Smooth muscle cell (in vitro differentiated cells): ENCODE measurements around the gene E2F6. TPM values are rescaled to one million over a fixed set of nuclear protein-coding genes. Genes with fewer than 3 reads are reported as not detected.
"Not testable (repeated sequence)": the region's sequence is repeated elsewhere in the genome, so short reads cannot be mapped to it uniquely, and the experiment has no call there.

Experiments used
- DNase-seq: peaks from one replicate; lab custom pipeline; 2025; ENCODE audit not compliant: unreplicated experiment; lab: John Stamatoyannopoulos, UW
- H2AFZ ChIP-seq: fragments of 200-600 bp; sonication (generic); 2 replicates; pipeline ENCODE4 v1.6.0; 2016; ENCODE audit warnings: antibody characterized with exemption, low read depth, mild to moderate bottlenecking
- H3F3A ChIP-seq: fragments of 200-600 bp; sonication (generic); 2 replicates; pipeline ENCODE4 v1.6.0; 2017; ENCODE audit warnings: antibody characterized with exemption, low read depth
- H3K27ac ChIP-seq: fragments of 200-600 bp; sonication (generic); 2 replicates; pipeline ENCODE4 v1.5.1; 2016; ENCODE audit warnings: low read depth, mild to moderate bottlenecking
- H3K27me3 ChIP-seq: fragments of 200-600 bp; sonication (generic); 2 replicates; pipeline ENCODE4 v1.6.1; 2016; ENCODE audit warnings: low read depth, mild to moderate bottlenecking
- H3K36me3 ChIP-seq: fragments of 200-600 bp; sonication (generic); 2 replicates; pipeline ENCODE4 v1.5.1; 2016; ENCODE audit warnings: low read depth
- H3K4me1 ChIP-seq: fragments of 200-600 bp; sonication (generic); 2 replicates; pipeline ENCODE4 v1.5.1; 2016; ENCODE audit warnings: low read depth
- H3K4me2 ChIP-seq: fragments of 200-600 bp; sonication (generic); 2 replicates; pipeline ENCODE4 v1.6.0; 2016; ENCODE audit warnings: mild to moderate bottlenecking
- H3K4me3 ChIP-seq: fragments of 200-600 bp; sonication (generic); 2 replicates; pipeline ENCODE4 v1.5.1; 2016; ENCODE audit warnings: mild to moderate bottlenecking
- H3K79me2 ChIP-seq: fragments of 200-600 bp; sonication (generic); 2 replicates; pipeline ENCODE4 v1.6.0; 2016; ENCODE audit warnings: low read depth, mild to moderate bottlenecking
- H3K9ac ChIP-seq: fragments of 200-600 bp; sonication (generic); 2 replicates; pipeline ENCODE4 v1.6.0; 2016; ENCODE audit warnings: low read depth
- H3K9me3 ChIP-seq: fragments of 200-600 bp; sonication (generic); replicated peaks from 2 replicates; pipeline ENCODE4 v1.5.1; 2016; ENCODE audit warnings: low read depth
- H4K20me1 ChIP-seq: fragments of 200-600 bp; sonication (generic); 2 replicates; pipeline ENCODE4 v1.6.0; 2016; ENCODE audit warnings: low read depth
- WGBS: methylation state at CpG from one replicate; pipeline ENCODE4 v1.1.7; 2016; ENCODE audit warnings: low lambda C conversion rate; 5-methylcytosine and 5-hydroxymethylcytosine counted together
- polyA plus RNA-seq: library from polyadenylated mRNA; unstranded; fragments of >200 nt; fragmentation: Nextera tagmentation; extraction: Ambion mirVana; gene quantifications from 2 replicates; pipeline ENCODE4 v1.2.1, GENCODE V29; 2016
- total RNA-seq: library from RNA; depleted of rRNA; stranded (reverse); fragments of >200 nt; gene quantifications from 2 replicates; pipeline ENCODE4 v1.2.3, GENCODE V29; 2014
- TF ChIP-seq, protein P1 (sequence below): fragments of 200-600 bp; sonication (generic); IDR thresholded peaks from 2 replicates; pipeline ENCODE4 v1.5.1; 2017; ENCODE audit warnings: borderline replicate concordance, mild to moderate bottlenecking, antibody characterized with exemption; ENCODE audit not compliant: insufficient read depth, poor library complexity, severe bottlenecking

Gene E2F6
- total and polyA plus RNA-seq, 2 experiments from 2014 or later = 17.5 to 18.0 TPM

DNA sequence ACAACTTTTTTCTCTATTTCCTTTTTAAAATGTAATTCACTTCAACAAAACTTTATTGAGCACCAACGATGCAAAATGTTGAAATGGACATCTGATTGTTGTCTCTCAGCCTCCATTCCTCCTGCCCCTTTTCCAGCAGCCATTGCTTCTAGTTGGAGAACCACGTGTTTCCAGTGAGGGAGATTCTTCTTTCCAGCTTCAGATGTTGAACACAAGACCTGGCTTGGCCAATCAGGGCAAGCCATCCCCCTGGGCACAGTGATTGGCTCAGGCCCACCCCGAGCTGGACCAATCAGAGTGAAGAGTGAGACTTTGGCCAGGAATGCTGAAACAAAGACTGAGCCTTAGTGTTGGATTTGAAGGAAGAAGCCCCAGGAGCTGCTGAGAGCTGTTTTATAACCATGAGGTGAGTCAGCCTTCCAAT lies 59.0 kb downstream of the E2F6 start:
- Histone ChIP-seq H2AFZ (peak overlapping the region; percentile 21), H3K36me3 (no peaks in the 10 kb centered on the region), H4K20me1 (no peaks in the 10 kb centered on the region), H3K27ac (peak overlapping the region; percentile 77), H3K9ac (no peak overlapping the region), H3K27me3 (no peaks in the 10 kb centered on the region), H3K4me1 (peaks cover 10% of the 10 kb centered on the region), H3K9me3 (no peaks in the 10 kb centered on the region), H3F3A (peaks cover 3% of the 10 kb centered on the region), H3K4me3 (no peak overlapping the region), H3K79me2 (peaks cover 3% of the 10 kb centered on the region), H3K4me2 (peak overlapping the region; percentile 62)
- TF ChIP-seq, protein P1, sequence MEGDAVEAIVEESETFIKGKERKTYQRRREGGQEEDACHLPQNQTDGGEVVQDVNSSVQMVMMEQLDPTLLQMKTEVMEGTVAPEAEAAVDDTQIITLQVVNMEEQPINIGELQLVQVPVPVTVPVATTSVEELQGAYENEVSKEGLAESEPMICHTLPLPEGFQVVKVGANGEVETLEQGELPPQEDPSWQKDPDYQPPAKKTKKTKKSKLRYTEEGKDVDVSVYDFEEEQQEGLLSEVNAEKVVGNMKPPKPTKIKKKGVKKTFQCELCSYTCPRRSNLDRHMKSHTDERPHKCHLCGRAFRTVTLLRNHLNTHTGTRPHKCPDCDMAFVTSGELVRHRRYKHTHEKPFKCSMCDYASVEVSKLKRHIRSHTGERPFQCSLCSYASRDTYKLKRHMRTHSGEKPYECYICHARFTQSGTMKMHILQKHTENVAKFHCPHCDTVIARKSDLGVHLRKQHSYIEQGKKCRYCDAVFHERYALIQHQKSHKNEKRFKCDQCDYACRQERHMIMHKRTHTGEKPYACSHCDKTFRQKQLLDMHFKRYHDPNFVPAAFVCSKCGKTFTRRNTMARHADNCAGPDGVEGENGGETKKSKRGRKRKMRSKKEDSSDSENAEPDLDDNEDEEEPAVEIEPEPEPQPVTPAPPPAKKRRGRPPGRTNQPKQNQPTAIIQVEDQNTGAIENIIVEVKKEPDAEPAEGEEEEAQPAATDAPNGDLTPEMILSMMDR = no peak
- DNase-seq = no peak
- 69% methylated on average over 3 of the region's 3 CpGs for WGBS

DNA sequence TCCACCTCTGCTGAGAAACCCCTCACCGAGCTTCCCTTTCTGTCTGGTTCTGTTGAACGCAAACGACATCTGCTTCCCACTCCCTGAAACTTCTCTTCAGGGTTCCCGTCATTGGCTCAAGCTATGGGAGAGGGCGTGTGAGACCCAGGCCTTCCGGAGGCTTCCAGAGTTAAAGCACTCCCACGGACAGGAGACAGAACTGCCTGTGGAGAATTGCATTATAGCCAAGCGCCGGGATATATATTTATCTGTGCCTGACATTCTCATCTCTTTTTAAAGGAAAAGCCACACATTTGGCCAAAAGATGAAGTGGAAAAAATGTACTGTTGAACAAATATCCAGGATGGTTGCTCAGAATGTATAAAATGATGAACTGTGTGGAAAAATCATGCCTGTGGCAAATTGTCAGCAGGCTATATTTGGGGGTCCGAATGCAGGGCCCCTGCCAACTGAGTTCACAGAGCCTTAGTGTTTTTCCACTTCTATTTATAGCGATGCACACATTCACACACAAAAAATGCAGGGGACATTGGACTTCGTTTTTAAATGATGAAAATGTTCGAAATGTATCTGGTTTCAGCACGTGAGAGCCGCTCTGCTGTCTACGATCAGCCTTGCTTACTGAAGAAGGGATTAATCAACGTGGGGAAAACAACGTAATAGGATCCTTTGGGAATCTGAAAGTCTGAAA lies 59.5 kb downstream of the E2F6 start:
- Histone ChIP-seq H3K4me3 (no peak overlapping the region), H3K4me2 (peak overlapping the region; percentile 62), H4K20me1 (no peaks in the 10 kb centered on the region), H3K9me3 (no peaks in the 10 kb centered on the region), H3K79me2 (peaks cover 3% of the 10 kb centered on the region), H3K36me3 (no peaks in the 10 kb centered on the region), H3K4me1 (peaks cover 10% of the 10 kb centered on the region), H3K27ac (peak overlapping the region; percentile 77), H2AFZ (peak overlapping the region; percentile 85), H3K9ac (peak overlapping the region; percentile 5), H3K27me3 (no peaks in the 10 kb centered on the region), H3F3A (peaks cover 3% of the 10 kb centered on the region)
- DNase-seq = no peak
- WGBS = 27% methylated on average over 18 of the region's 18 CpGs
- TF ChIP-seq, protein P1 = no peak

DNA sequence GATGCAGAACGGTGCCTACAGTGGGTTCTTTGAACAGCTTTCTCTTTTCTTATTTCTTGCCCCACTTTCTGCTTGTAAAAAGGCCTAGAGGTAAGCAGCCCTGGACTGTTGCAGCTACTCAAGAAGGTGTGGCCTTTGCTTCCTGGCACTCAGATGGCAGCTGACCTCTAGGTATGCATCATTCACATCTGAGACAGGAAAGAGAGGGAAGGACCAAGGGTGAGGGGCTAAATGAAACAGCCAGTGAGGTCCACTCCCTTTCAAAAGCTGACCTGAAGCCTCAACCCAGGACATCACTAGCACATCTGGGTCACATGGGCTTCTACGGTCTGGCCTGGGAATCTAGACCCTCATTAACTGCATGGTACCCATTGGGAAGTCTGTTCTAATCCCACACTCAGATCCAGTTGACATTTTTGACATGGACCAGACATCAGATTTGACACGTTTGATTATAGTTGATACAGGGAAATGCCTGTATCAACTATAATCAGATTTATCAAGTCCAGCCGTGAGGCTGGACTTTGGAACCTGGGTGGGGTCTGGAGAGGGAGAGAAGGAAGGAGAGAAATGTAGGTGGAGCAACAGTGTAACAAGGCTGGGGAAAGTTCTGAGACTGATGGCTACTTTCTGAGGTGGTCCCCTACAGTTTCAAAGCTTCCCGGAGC lies 60.2 kb downstream of the E2F6 start:
- peaks cover 3% of the 10 kb centered on the region for H3F3A ChIP-seq
- TF ChIP-seq, protein P1 = no peak
- H3K9ac ChIP-seq = peak overlapping the region; percentile 5
- WGBS = 64% methylated on average over 5 of the region's 5 CpGs
- DNase-seq = no peak
- H4K20me1 ChIP-seq = no peaks in the 10 kb centered on the region
- no peaks in the 10 kb centered on the region for H3K9me3 ChIP-seq
- no peaks in the 10 kb centered on the region for H3K36me3 ChIP-seq
- H3K27ac ChIP-seq = peak overlapping the region; percentile 77
- peaks cover 10% of the 10 kb centered on the region for H3K4me1 ChIP-seq
- peak overlapping the region; percentile 62 for H3K4me2 ChIP-seq
- H3K27me3 ChIP-seq = no peaks in the 10 kb centered on the region
- H2AFZ ChIP-seq = peak overlapping the region; percentile 85
- H3K4me3 ChIP-seq = no peak overlapping the region
- H3K79me2 ChIP-seq = peaks cover 3% of the 10 kb centered on the region

DNA sequence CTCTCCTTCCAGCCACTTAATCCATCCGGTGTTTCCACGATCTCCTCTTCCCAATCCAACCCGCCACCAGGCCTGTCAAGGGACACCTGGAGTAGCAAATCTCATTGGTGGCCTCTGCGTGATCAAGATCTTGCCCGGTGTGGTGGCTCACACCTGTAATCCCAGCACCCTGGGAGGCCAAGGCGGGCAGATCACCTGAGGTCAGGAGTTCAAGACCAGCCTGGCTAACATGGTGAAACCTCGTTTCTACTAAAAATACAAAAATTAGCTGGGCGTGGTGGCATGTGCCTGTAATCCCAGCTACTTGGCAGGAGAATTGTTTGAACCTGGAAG lies 60.9 kb downstream of the E2F6 start:
- H3K36me3 ChIP-seq, H3K4me3 ChIP-seq, H3K79me2 ChIP-seq, H4K20me1 ChIP-seq, H3K9me3 ChIP-seq, H3F3A ChIP-seq, H2AFZ ChIP-seq, H3K27me3 ChIP-seq, DNase-seq, H3K9ac ChIP-seq, H3K4me2 ChIP-seq: not testable (repeated sequence)
- H3K4me1 ChIP-seq = peaks cover 10% of the 10 kb centered on the region
- 96% methylated on average over 8 of the region's 8 CpGs for WGBS
- H3K27ac ChIP-seq = peak overlapping the region; percentile 65
